Vagina (tissue), 2 donors: Measurements from ENCODE around the gene SLC22A4.
A peak's percentile ranks its signal among the peaks of the same experiment; 100 is the strongest.

Source experiments
- POLR2AphosphoS5 ChIP-seq, 2 donors: sonication (generic); formaldehyde crosslinking; IDR thresholded peaks; one replicate each; pipeline ENCODE4 v1.9.0; 2017; ENCODE audit warnings: antibody characterized with exemption in 2 of 2, mild to moderate bottlenecking in 2 of 2, low read depth in 1 of 2; ENCODE audit not compliant: insufficient read depth in 1 of 2
- TF ChIP-seq, protein P1 (sequence below), 3 experiments: fragments of 450-650 bp in 2 of 3; fragments of 200-600 bp in 1 of 3; sonication (generic) in 1 of 3; IDR thresholded peaks; one replicate each; pipeline ENCODE4 v1.5.1; 2017 to 2019; ENCODE audit warnings: antibody characterized with exemption in 3 of 3, mild to moderate bottlenecking in 2 of 3, moderate library complexity in 2 of 3

DNA sequence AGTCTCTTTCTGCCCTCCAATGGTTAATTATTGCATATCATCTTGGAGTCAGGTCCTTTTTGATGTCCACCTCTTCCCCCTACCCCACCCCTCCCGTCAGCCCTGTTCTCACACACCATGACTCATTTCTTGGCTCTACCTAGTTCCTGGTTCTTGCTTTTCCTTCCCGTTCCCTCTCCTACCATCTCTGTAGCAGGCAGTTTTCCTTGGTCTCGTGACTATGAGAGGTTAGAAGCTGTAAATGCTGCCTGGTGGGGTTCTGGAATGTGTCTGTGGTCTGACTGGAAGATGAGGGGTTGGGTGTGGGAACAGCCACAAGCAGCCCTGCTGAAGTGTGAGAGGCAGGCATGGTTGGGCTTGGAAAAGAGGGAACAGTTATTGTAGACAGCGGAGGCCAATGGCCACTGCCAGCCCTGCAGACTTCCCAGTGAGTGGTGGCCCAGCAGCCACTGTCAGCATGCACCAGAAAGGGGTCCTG is 93.5 kb downstream of the SLC22A4 start:
- TF ChIP-seq, protein P1, sequence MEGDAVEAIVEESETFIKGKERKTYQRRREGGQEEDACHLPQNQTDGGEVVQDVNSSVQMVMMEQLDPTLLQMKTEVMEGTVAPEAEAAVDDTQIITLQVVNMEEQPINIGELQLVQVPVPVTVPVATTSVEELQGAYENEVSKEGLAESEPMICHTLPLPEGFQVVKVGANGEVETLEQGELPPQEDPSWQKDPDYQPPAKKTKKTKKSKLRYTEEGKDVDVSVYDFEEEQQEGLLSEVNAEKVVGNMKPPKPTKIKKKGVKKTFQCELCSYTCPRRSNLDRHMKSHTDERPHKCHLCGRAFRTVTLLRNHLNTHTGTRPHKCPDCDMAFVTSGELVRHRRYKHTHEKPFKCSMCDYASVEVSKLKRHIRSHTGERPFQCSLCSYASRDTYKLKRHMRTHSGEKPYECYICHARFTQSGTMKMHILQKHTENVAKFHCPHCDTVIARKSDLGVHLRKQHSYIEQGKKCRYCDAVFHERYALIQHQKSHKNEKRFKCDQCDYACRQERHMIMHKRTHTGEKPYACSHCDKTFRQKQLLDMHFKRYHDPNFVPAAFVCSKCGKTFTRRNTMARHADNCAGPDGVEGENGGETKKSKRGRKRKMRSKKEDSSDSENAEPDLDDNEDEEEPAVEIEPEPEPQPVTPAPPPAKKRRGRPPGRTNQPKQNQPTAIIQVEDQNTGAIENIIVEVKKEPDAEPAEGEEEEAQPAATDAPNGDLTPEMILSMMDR (IDR thresholded peaks at IDR 0.05), result no peak
- TF ChIP-seq POLR2AphosphoS5 (IDR thresholded peaks at IDR 0.05; ENCODE audit: insufficient read depth in 1 of 2, low read depth in 1 of 2), result peak in 1 of 2 donors; percentile 74
